HTR-8/SVneo (cell line): Measurements from ENCODE around the gene DAB1.

Source experiments
- DNase-seq: peaks from one replicate; pipeline ENCODE4 v3.0.0; 2011; ENCODE audit warnings: low spot score, mixed read lengths; ENCODE audit not compliant: insufficient read length
- FAIRE-seq: peaks from 2 replicates; lab custom pipeline; 2011; peaks lifted over from hg19 to GRCh38; lab: Jason Lieb, UNC

Gene DAB1

GRCh38 chr1:57198912-57199311, 224.9 kb downstream of the DAB1 start:
- no peak for FAIRE-seq
- DNase-seq: no peak

DNA sequence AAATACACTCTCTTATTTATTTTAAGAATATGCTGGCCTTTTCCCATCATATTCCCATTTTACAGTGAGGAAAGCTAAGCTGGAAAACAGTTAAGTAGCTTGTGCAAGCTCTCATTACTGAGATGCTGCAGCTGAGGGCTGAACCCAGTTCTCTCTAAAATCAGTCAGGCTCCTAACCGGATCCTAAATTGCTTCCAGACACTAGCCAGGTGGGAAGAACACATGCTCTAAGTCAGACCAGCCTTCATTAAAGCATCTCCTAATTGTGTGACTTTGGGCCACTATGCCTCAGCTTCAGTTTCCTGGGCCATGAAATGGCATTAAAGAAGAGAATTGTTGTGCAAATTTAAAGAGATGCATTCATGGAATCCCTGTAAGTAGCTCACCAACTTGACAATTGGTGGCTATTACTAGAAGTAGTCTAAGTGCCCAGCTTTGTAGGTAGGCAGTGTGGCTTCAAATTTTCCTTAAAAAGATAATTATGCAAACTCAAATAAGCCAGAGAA, 228.4 kb downstream of the DAB1 start:
- FAIRE-seq: no peak
- DNase-seq: no peak

- FAIRE-seq (no peak), DNase-seq (no peak)
These were observed 231.6 kb downstream of the DAB1 start for GRCh38 chr1:57192222-57192621.

DNA sequence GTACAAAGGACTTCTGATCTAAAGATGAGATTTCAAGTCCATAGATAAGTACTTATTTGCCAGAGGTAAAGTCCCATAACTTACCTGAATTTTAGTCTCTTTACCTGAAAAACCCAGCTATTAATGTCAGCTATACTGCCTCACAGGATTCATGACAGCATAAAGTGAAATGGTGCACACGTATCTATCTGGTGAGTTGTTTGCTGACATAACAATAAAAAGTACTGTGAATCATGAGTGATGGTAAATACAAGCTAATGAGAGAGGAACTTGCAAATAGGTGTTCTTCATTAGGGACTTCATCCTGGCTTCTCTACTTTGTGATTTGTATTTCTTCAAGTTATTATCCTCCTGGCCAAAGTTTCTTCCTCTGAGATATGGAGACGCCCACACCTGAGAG, 233.0 kb downstream of the DAB1 start:
- DNase-seq (no peak), FAIRE-seq (no peak)

DNA sequence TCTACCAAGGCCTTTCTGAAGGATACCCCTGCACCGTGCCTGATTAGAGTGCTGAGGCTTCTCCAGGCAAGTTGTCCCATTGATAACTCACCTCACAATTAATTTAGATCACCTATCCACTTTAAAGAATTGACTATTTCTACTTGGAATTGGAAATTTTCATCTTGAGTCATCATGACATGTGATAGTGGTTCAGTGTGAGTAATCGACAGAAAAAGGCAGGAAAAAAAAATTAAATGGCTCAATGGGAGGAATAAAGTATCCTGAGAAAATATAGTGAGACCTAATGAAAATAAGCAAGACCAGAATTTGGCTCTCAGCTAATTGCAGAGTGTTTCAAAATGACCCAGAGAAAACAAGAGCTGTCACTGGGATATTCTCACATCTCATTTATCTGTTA, 235.7 kb downstream of the DAB1 start:
- FAIRE-seq (no peak), DNase-seq (no peak)

DNA sequence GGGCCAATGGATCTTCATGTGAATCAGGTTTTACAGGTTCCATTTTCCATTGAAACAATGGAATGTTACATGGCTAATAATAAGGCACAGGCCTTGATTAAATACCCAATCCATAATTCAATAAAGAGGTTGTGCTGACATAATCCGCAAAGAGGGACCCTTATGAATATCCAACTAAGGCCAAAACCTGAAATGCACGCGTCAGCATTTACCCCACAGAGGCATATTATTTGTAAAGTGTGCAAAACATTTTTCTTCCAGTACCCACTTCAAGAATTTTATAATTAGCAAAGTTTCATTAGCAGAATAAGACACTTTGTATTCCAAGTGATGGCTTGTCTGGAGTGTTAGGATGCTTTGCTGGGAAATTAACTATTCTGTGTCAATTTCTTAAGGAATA, 237.4 kb downstream of the DAB1 start:
- DNase-seq (no peak), FAIRE-seq (no peak)

GRCh38 chr1:57179001-57179400, 244.9 kb downstream of the DAB1 start:
- no peak for FAIRE-seq

GRCh38 chr1:57175506-57175905, 248.4 kb downstream of the DAB1 start:
- FAIRE-seq: no peak

More at GRCh38 chr1:57179001-57179400, 244.9 kb downstream of the DAB1 start:
- DNase-seq: no peak

GRCh38 chr1:57172040-57172439, 251.8 kb downstream of the DAB1 start:
- no peak for FAIRE-seq

More at GRCh38 chr1:57175506-57175905, 248.4 kb downstream of the DAB1 start:
- DNase-seq: no peak

DNA sequence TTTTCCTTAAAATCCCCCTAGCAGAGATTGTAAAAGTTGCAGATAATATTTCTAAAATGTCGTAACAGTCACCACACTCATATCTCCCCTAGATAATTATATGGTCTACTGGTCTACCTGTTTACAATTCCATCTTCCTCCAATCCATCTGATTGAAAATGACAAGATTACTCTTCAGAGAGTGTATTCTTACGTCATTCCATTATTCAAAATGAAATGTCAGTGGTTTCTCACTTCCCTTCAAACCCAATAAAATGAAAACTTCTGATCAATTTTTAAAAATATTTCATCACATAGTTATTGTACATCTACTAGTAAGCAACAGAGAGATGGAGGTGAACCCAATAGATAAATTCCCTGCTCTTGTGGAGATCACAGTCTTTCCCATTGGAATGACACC, 255.9 kb downstream of the DAB1 start:
- FAIRE-seq: no peak
- DNase-seq: no peak

More at GRCh38 chr1:57172040-57172439, 251.8 kb downstream of the DAB1 start:
- no peak for DNase-seq

GRCh38 chr1:57165546-57165945, 258.3 kb downstream of the DAB1 start:
- no peak for DNase-seq

DNA sequence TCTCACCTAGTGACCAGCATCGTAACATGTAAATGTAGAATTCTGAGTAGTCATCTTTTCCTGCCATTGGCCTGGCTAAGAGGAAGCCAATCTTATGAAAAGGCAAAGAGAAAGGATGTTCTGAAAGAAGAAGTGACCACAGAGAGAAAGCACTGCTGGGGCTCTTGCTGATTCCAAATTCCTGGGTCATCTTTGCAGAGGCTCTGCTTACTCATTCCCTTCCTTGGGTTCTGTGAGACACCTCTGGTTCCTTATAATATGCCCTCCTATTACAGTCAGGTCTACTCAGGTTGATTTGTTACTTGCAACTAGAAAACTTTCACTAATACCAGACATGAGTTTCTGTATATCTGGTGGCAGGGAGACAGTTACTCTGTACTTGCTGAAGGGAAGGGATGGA, 259.3 kb downstream of the DAB1 start:
- no peak for DNase-seq
- no peak for FAIRE-seq

More at GRCh38 chr1:57165546-57165945, 258.3 kb downstream of the DAB1 start:
- FAIRE-seq: no peak

- DNase-seq: no peak
- FAIRE-seq: no peak
These were observed 260.1 kb downstream of the DAB1 start for GRCh38 chr1:57163789-57164188.

- DNase-seq (no peak), FAIRE-seq (no peak)
These were observed 260.5 kb downstream of the DAB1 start for GRCh38 chr1:57163325-57163724.

DNA sequence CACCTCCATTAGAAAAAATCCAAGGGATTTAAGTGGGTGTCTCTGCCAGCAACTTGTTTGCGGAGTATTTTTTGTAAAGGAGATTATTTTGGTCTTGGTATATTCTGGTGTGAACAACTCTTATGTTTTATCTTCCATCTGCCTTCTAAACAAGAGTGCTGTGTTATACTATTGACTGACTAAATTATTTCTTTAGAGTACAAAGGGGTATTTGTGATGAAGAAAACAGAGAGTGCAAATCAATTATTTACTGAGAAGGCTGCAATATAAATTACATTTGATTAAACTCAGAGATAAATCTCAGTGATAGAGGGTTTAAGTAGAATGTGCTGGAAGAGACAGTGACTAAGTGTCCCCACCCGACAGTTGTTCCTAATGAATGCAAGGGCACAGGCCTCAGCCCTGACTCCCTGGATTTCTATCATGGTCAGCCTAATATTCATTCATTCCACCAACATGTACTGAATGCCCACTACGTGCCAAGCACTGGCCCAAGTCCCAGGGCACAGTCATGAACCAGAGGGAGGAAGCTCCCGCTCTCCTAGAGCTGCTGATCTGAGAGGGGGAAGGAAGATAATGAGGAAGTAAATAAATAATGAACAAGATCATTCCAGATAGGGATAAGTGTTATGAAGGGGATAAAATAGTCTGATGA, 261.1 kb downstream of the DAB1 start:
- no peak for FAIRE-seq
- no peak for DNase-seq

GRCh38 chr1:57160594-57160993, 263.3 kb downstream of the DAB1 start:
- FAIRE-seq: no peak

GRCh38 chr1:57158604-57158998, 265.3 kb downstream of the DAB1 start:
- FAIRE-seq: no peak
- no peak for DNase-seq

More at GRCh38 chr1:57160594-57160993, 263.3 kb downstream of the DAB1 start:
- no peak for DNase-seq

DNA sequence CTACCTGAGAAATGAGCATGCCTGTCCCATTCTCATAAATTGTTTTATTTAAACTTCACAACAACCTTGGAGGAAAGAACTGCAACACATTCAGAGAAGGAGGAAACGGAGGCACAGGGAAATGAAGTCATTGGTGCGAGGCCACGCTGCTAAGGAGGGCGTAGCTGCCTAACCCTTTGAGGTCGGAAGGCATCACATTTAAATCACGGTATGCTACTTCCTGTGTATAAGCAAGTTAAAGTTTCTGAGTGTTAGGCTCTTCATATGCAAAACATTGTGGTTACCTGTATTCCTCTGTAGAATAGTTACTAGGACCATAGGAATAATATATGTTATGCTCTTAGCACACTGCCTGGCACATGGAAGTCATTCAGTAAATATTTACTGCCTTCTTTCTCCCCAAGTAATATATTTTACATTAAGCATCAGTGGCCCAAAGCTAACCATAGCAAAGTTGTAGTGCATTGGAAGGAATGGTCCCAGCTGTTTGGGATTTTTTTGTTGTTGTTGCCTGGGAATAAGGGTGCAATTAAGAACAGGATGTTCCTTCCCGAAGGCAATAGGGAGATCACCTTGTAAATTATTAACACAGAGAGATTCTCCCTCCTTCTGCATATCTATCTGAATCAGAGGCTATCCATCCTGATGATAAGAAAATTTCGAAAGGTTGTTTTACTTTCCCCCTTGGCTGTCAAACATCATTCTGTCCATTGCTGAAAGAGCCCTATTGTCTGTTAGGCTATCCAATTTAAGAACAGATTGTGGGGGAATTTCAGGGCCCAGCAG, 265.8 kb downstream of the DAB1 start:
- no peak for DNase-seq
- FAIRE-seq: no peak

- no peak for DNase-seq
- no peak for FAIRE-seq
These were observed 267.0 kb downstream of the DAB1 start for GRCh38 chr1:57156907-57157306.

DNA sequence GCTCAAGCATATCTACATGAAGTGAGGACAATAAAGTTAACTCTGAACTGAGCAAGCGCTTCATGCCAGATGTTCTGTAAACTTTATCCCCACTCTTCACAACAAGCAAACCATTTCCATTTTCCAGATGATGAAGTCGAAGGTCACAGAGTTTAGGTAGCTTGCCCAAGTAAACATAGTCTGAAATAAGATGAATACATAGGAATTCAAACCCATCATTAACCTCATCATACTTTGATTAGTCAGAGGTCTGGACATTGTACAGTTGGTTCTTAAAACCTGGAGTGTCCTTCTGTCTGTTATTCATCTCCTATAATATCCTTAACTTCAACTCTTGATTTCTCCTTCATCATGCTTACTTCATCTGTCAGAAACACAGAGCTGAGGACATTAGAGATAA, 277.8 kb downstream of the DAB1 start:
- no peak for DNase-seq
- no peak for FAIRE-seq

- DNase-seq (no peak), FAIRE-seq (no peak)
These were observed 280.9 kb downstream of the DAB1 start for GRCh38 chr1:57142999-57143398.
